Measurements from ENCODE around the gene CSTPP1.

DNA sequence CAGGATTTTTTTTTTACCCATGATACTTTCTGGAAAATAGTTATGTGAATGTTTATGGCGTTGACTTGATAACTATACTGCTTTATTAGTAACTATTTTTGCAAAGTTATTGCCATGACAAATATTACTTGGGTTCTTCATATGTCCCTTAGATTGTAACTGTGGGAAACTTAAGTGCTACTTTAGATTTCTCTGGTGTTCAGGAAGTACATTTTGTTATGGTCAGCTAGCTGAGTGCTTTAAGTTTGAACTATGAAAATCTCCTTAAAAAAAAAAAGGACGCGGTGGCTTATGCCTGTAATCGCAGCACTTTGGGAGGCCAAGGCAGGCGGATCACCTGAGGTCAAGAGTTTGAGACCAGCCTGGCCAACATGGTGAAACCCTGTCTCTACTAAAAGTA is 42.8 kb downstream of the CSTPP1 start:
- TF ChIP-seq, protein P1, sequence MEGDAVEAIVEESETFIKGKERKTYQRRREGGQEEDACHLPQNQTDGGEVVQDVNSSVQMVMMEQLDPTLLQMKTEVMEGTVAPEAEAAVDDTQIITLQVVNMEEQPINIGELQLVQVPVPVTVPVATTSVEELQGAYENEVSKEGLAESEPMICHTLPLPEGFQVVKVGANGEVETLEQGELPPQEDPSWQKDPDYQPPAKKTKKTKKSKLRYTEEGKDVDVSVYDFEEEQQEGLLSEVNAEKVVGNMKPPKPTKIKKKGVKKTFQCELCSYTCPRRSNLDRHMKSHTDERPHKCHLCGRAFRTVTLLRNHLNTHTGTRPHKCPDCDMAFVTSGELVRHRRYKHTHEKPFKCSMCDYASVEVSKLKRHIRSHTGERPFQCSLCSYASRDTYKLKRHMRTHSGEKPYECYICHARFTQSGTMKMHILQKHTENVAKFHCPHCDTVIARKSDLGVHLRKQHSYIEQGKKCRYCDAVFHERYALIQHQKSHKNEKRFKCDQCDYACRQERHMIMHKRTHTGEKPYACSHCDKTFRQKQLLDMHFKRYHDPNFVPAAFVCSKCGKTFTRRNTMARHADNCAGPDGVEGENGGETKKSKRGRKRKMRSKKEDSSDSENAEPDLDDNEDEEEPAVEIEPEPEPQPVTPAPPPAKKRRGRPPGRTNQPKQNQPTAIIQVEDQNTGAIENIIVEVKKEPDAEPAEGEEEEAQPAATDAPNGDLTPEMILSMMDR (IDR thresholded peaks at IDR 0.05), result no peak
- no peak for TF ChIP-seq POLR2A (IDR thresholded peaks at IDR 0.05)

Data from Peyer's patch (tissue), 4 donors.